Measurements from ENCODE around the gene ARHGEF2.
A peak's percentile ranks its signal among the peaks of the same experiment; 100 is the strongest.
"Not testable (repeated sequence)": the region's sequence is repeated elsewhere in the genome, so short reads cannot be mapped to it uniquely, and the experiment has no call there.

The ARHGEF2 gene

DNA sequence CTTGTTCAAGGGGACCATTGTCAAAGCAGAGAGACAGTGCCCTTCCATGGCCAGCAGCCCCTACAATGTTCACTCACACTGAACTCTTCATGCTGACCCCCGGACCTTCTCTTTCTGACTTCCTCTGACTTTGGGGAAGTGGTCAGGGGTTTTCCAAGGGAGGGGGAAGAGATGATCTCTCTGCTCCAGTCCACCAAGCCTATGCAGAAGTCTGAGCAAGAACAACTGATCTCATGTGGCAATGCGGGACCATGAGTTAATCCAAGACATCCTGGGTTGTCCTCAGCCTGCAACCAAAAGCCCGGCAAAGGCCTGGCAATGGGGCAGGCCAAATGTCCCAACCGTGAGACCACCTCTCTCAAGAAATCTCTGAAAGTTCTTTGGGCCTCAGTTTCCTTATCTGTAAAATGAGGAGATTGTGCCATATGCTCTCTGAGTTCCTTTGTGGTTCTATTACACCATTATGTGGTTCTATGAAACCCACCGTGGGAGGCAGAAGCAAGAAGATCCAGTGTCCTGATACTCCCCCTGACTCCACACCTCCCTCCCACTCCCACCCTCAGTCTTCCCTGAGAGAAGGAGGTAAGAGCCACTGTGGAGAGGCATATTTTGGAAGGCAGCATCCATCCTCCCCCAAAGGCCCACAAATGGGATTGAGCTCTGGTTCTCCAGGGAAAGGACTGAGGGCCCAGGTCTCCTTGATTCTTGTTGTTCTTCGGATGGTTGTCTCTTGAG lies 11.8 kb upstream of the ARHGEF2 start:
- peak; percentile 72 for DNase-seq

DNA sequence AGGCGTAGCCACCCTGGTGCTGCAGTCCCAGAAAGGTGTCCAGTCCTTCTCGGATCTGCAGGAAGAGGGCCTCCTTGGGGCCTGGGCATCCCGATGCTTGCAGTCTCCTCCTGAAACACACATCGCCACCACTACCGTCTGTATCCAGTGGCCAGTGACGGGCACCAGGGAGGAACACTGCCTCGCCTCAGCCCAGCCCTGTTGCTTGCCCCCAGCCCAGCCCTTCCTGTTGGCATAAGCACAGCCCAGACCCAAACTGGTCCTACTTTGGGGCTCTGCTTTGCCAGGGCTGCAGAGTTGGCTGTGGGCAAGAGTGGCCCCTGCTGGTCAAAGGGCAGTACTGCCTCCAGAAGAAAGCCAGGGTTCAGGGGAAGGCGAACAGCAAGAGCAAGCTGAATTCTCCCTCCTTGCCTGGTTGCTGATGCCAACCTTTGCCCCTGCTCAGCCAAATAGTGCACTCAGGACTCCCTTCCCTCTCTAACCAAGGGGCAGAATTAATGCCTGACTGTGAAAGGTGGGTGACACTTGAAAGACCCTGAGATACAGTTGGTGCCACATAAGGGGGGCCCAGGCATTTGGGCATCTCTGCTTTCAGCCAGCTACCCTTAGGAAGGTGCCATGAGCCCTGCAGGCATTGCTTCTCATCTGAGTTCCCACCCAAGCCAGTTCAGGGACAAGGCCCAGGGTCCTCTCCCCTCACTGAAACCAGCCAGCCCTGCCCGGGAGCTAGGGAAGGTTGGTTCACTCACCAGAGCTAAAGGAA lies 11.1 kb upstream of the ARHGEF2 start:
- DNase-seq = peak; percentile 83

- not testable (repeated sequence) for DNase-seq
Observed at GRCh38 chr1:155984903-155985645, 6.7 kb upstream of the ARHGEF2 start.

GRCh38 chr1:155984341-155984740 lies 6.0 kb upstream of the ARHGEF2 start:
- no peak for DNase-seq

- DNase-seq = no peak
Observed at GRCh38 chr1:155983191-155984024, 5.1 kb upstream of the ARHGEF2 start.

GRCh38 chr1:155982106-155982505 lies 3.8 kb upstream of the ARHGEF2 start:
- DNase-seq = no peak

- DNase-seq = peak; percentile 49
Observed at GRCh38 chr1:155981266-155982088, 3.1 kb upstream of the ARHGEF2 start.

- DNase-seq = no peak
Observed at GRCh38 chr1:155979597-155980343, 1.4 kb upstream of the ARHGEF2 start.

- DNase-seq = no peak
Observed at GRCh38 chr1:155978973-155979429, 654 bp upstream of the ARHGEF2 start.

DNA sequence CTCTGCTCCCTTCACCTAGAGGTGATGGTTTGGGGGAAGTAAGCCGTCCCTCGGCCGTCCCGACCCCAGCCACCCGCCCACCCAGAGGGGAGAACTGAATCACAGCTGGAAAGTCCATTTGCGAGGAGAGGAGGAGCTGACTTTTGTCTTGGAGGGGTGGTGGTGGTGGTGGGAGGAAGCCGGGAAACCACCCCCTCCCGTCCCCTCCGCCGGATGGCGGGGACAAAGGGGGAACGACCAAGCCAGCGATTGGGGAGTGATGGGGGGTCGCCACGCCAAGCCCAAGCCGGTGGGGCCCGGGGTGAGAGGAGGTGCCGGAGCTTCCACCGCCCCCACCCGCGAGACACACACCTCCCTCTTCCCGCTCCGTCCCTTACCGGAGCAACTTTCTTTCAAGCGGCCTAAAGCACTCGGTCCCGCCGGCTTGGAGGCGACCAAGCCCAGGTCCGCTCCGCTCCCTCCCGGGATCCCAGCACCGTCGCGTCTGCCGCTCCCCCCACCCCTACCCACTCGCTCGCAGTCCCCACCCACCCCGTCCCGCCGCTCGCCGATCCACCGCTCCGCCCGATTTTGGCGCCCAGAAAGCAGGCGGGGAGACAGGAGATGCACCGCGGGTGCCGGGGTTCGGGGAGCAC lies 540 bp downstream of the ARHGEF2 start:
- DNase-seq = peak; percentile 56

DNA sequence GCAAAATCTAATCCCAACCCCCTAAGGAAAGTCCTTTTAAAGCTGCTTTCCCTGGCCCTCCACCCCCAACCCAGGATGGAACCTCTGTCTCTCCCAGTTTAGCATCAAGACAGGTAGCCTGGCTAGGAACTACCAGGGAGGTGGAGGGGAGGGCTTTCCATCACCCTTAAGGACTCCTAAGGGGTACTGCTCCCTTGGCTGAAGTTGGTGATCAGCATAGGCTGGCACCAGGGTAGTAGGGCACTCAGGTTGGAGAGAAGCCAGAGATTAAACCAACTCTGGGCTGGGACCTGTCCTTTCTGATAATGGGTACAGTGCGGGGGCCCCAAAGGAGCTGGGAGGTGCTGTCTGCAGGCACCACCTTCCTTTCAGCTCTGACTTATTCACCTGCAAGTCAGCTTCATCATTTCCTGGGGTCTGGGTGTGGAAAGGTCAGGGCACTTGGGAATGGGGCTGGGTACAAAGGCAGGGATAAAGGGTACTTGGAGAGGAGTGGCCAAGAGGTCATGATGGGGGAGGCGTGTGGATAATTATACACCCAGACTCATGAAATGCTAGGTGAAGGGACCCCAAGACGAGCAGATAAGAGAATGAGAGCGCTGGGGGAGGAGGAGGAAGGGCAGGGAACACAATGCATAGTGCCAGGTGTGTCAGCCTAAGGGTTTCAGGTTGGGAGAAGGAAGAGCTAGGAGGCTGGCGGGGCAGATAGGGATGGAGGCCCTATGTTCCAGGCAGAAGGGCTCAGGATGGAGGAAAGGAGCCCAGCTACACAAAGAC lies 1.2 kb downstream of the ARHGEF2 start:
- no peak for DNase-seq

- peak; percentile 61 for DNase-seq
Observed at GRCh38 chr1:155976062-155976912, 2.1 kb downstream of the ARHGEF2 start.

GRCh38 chr1:155975375-155976061 lies 2.8 kb downstream of the ARHGEF2 start:
- DNase-seq = no peak

DNA sequence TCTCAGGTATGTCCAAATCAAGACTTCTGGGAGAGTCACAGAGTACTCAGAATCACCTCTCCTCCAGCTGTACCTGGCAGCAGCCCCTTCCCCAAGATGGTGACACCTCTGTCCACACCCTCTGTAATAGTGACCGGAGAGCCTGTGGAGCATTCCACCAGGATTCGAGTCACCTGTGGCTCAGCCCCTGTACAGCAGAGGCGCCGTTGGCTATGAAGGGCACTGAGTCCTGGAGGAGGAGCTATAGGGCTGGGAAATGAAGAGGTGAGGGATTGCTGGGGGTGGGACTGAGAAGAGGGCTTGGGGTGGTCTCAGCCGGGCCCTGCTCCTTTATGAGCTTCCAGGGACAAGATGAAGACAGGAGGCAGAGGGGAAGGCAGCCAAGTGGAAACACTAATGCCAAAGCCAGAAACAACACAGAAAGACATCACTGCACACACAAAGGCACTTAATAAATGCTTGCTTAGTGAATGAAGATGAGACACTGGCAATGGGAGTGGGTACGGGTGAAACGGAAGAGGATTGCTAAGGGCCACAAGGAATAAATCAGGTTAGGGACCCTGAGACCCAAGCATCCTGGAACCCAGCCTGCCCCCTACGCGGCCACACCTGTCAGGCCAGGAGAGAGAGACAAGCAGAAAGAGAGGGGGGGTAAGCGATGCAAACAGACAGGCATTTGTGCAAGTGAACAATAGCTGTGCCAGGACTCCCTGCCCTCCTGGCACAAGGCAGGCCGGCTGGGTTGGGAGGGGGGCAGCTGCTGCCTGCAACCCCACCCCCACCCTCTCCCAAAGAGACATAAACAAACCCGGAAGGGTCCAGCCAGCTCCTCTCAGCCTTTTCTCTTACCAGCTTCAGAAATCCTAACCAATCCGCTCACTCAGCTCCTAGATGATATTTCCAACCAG lies 3.9 kb downstream of the ARHGEF2 start:
- no peak for DNase-seq

GRCh38 chr1:155973723-155974122 lies 4.6 kb downstream of the ARHGEF2 start:
- DNase-seq = no peak

GRCh38 chr1:155971910-155972809 lies 6.2 kb downstream of the ARHGEF2 start:
- no peak for DNase-seq
